ENCODE data around the gene OSBP2.

OSBP2 gene

DNA sequence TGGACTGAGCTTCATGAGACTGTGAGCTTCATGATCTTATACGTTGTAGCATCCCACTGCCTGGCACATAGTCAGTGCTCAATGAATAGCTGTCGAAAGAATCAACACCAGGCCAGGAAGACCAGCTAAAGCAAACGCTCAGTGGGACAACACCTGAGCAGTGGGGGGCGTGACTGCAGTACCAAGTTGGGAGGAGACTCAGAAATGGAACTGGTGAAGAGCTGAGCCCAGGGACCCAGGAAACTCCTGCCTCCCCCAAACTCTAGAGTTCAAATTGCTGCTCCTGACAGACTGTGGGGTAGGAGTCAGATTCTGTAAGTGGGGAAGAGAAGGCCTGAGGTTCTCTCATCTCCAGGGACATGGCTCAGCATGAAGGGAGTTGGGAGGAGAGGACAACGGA lies 214.6 kb downstream of the OSBP2 start:
- POLR2A ChIA-PET, result no interaction called here
- CTCF ChIA-PET, result interaction anchor here (0.8 to 3.6 kb wide), 4 partner anchors 11 to 22 kb away, joined by 3 to 21 read pairs (median 10); no protein-coding TSS in a partner anchor
- TF ChIP-seq, protein P1, sequence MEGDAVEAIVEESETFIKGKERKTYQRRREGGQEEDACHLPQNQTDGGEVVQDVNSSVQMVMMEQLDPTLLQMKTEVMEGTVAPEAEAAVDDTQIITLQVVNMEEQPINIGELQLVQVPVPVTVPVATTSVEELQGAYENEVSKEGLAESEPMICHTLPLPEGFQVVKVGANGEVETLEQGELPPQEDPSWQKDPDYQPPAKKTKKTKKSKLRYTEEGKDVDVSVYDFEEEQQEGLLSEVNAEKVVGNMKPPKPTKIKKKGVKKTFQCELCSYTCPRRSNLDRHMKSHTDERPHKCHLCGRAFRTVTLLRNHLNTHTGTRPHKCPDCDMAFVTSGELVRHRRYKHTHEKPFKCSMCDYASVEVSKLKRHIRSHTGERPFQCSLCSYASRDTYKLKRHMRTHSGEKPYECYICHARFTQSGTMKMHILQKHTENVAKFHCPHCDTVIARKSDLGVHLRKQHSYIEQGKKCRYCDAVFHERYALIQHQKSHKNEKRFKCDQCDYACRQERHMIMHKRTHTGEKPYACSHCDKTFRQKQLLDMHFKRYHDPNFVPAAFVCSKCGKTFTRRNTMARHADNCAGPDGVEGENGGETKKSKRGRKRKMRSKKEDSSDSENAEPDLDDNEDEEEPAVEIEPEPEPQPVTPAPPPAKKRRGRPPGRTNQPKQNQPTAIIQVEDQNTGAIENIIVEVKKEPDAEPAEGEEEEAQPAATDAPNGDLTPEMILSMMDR (IDR thresholded peaks at IDR 0.05; ENCODE audit: control extremely low read depth, extremely low read depth, low read depth, missing control alignments), result no peak
- no peak for DNase-seq (ENCODE audit: extremely low spot score)

DNA sequence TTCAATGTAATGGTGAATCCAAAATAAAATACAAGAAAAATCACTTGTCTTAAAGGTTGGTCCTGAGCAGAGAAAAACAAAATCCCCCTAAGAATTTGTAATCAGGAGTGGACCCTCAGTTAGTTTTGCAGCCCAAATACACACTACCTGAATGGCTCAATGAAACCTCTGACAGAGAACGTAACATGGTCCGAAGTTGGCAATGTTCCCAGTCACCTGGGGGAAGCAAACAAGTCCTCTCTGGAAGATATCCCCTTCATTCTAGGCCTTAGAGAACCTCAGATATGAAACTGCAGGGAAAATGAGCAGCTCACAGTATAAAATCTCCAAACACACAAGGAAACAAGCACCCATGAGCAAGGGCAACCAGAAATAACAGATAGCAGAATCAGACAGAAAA lies 215.7 kb downstream of the OSBP2 start:
- CTCF ChIA-PET, result interaction anchor here (1.0 to 3.6 kb wide), 6 partner anchors 7 to 276 kb away, joined by 3 to 21 read pairs (median 8); no protein-coding TSS in a partner anchor
- POLR2A ChIA-PET, result no interaction called here
- DNase-seq (ENCODE audit: extremely low spot score), result no peak
- TF ChIP-seq, protein P1 (IDR thresholded peaks at IDR 0.05; ENCODE audit: control extremely low read depth, extremely low read depth, low read depth, missing control alignments), result no peak

- ChIA-PET CTCF (interaction anchor here (1.1 to 7.5 kb wide), 11 partner anchors 7 to 286 kb away, joined by 3 to 52 read pairs (median 8); no protein-coding TSS in a partner anchor), POLR2A (no interaction called here)
- no peak for DNase-seq (ENCODE audit: extremely low spot score)
- TF ChIP-seq, protein P1 (IDR thresholded peaks at IDR 0.05; ENCODE audit: control extremely low read depth, extremely low read depth, low read depth, missing control alignments), result no peak
Observed at GRCh38 chr22:30918761-30919160, 224.1 kb downstream of the OSBP2 start.

DNA sequence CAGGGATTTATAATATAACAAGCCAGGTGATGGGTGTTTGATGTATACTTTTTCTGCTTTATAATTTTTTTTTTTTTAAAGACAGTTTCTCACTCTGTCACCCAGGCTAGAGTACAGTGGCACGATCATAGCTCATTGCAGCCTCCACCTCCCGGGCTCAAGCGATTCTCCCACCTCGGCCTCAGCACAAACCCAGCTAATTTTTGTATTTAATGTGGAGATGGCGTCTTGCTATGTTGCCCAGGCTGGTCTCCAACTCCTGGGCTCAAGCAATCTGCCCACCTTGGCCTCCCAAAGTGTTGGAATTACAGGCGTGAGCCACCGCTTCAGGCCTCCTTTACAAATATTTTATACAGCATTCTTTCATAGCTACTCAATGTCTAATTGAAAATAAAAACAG lies 225.3 kb downstream of the OSBP2 start:
- DNase-seq (ENCODE audit: extremely low spot score), result no peak
- ChIA-PET CTCF (interaction anchor here (0.6 to 7.5 kb wide), 29 partner anchors 8 to 485 kb away, joined by 3 to 52 read pairs (median 5); partner anchors contain the start of gene TUG1), POLR2A (no interaction called here)
- TF ChIP-seq, protein P1 (IDR thresholded peaks at IDR 0.05; ENCODE audit: control extremely low read depth, extremely low read depth, low read depth, missing control alignments), result no peak

DNA sequence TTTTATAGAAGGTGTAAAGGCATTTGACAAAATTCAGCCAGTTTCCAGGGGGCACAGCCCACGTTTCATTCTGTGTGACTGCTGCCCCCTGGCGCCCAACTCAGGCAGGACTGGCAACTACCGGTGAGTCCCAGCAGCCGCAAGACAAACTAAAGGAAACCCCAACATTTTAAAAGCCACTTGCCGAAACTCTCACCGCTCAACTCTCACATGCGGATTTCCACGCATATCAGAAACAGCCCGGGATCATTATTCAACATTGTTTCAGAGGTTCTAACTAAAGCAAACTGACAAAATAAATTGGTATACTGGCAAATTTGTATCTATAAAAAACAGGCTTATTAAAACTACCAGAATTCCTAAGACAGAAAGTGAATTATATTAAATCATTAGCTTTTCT lies 225.7 kb downstream of the OSBP2 start:
- CTCF ChIA-PET, result interaction anchor here (0.6 to 7.5 kb wide), 24 partner anchors 9 to 486 kb away, joined by 3 to 52 read pairs (median 5); partner anchors contain the start of gene TUG1
- POLR2A ChIA-PET, result no interaction called here
- DNase-seq (ENCODE audit: extremely low spot score), result peak; percentile 84
- TF ChIP-seq, protein P1 (IDR thresholded peaks at IDR 0.05; ENCODE audit: control extremely low read depth, extremely low read depth, low read depth, missing control alignments), result peak; percentile 87

- CTCF ChIA-PET, result interaction anchor here (0.7 to 7.5 kb wide), 13 partner anchors 9 to 486 kb away, joined by 3 to 52 read pairs (median 9); no protein-coding TSS in a partner anchor
- TF ChIP-seq, protein P1 (IDR thresholded peaks at IDR 0.05; ENCODE audit: control extremely low read depth, extremely low read depth, low read depth, missing control alignments), result no peak
- POLR2A ChIA-PET, result interaction anchor here (0.7 kb wide), 2 partner anchors 17 to 72 kb away, joined by 4 to 11 read pairs; no protein-coding TSS in a partner anchor
- DNase-seq (ENCODE audit: extremely low spot score), result no peak
Observed at GRCh38 chr22:30921108-30921507, 226.4 kb downstream of the OSBP2 start.

Data from GM10248 (cell line).